Right atrium auricular region (tissue), 2 donors: Measurements from ENCODE around the gene PTPRN2. TPM values are rescaled to one million over a fixed set of nuclear protein-coding genes. Genes with fewer than 3 reads are reported as not detected.

ENCODE experiments used
- DNase-seq: peaks from one replicate; pipeline ENCODE4 v3.0.0-alpha.2; 2019; ENCODE audit warnings: low spot score
- H3K27ac ChIP-seq, 2 donors: fragments of 200-600 bp; sonication (generic); 1 replicate in 1 of 2; 2 replicates in 1 of 2; pipeline ENCODE4 v1.5.1; 2016 to 2019
- H3K27me3 ChIP-seq, 2 donors: fragments of 200-600 bp; sonication (generic); one replicate each; pipeline versions ENCODE4 v1.5.1 to v1.6.0; 2017 to 2019
- H3K36me3 ChIP-seq: fragments of 200-600 bp; sonication (generic); one replicate; pipeline ENCODE4 v1.5.1; 2016
- H3K4me1 ChIP-seq, 2 donors: fragments of 200-600 bp; sonication (generic); one replicate each; pipeline versions ENCODE4 v1.5.1 to v1.6.0; 2017 to 2019
- H3K4me3 ChIP-seq, 2 donors: fragments of 200-600 bp; sonication (generic); 1 replicate in 1 of 2; 2 replicates in 1 of 2; pipeline ENCODE4 v1.5.1; 2017 to 2019; ENCODE audit warnings: mild to moderate bottlenecking in 1 of 2, moderate library complexity in 1 of 2
- H3K9me3 ChIP-seq, 2 donors: fragments of 200-600 bp; sonication (generic); one replicate each; pipeline ENCODE4 v1.5.1; 2019
- CTCF ChIP-seq, 2 donors: fragments of 200-600 bp; sonication (generic); IDR thresholded peaks; one replicate each; pipeline ENCODE4 v1.5.1; 2019; ENCODE audit warnings: antibody characterized with exemption in 2 of 2
- total RNA-seq, 2 donors: library from RNA; depleted of rRNA; stranded (reverse); fragments of >200 nt; gene quantifications; one replicate each; pipeline ENCODE4 v1.1.0, GENCODE V29; 2016

Gene PTPRN2
- total RNA-seq, 2 donors from 2014 or later = 2.6 to 2.7 TPM

- H3K4me1 ChIP-seq = no peaks in the 10 kb centered on the region
- H3K4me3 ChIP-seq = no peak overlapping the region
- no peak for TF ChIP-seq CTCF (IDR thresholded peaks at IDR 0.05)
- H3K27ac ChIP-seq = no peak overlapping the region
- no peak for DNase-seq
- no peaks in the 10 kb centered on the region for H3K36me3 ChIP-seq
- H3K27me3 ChIP-seq = no peaks in the 10 kb centered on the region
- no peaks in the 10 kb centered on the region for H3K9me3 ChIP-seq
These were observed 788.4 kb downstream of the PTPRN2 start for GRCh38 chr7:157799076-157799685.

GRCh38 chr7:157797361-157797760 is 790.3 kb downstream of the PTPRN2 start:
- Histone ChIP-seq H3K9me3 (no peaks in the 10 kb centered on the region), H3K27me3 (no peaks in the 10 kb centered on the region), H3K4me3 (no peak overlapping the region), H3K4me1 (no peaks in the 10 kb centered on the region), H3K36me3 (no peaks in the 10 kb centered on the region), H3K27ac (no peak overlapping the region)
- TF ChIP-seq CTCF (IDR thresholded peaks at IDR 0.05) = no peak
- no peak for DNase-seq

GRCh38 chr7:157796846-157797245 is 790.8 kb downstream of the PTPRN2 start:
- Histone ChIP-seq H3K27me3 (no peaks in the 10 kb centered on the region), H3K4me1 (no peaks in the 10 kb centered on the region), H3K27ac (no peak overlapping the region), H3K36me3 (no peaks in the 10 kb centered on the region), H3K9me3 (no peaks in the 10 kb centered on the region), H3K4me3 (no peak overlapping the region)
- TF ChIP-seq CTCF (IDR thresholded peaks at IDR 0.05) = no peak
- no peak for DNase-seq

- Histone ChIP-seq H3K36me3 (no peaks in the 10 kb centered on the region), H3K4me3 (no peak overlapping the region), H3K9me3 (no peaks in the 10 kb centered on the region), H3K27me3 (no peaks in the 10 kb centered on the region), H3K27ac (no peak overlapping the region), H3K4me1 (no peaks in the 10 kb centered on the region)
- TF ChIP-seq CTCF (IDR thresholded peaks at IDR 0.05) = no peak
- no peak for DNase-seq
These were observed 792.0 kb downstream of the PTPRN2 start for GRCh38 chr7:157795643-157796042.

GRCh38 chr7:157795199-157795598 is 792.4 kb downstream of the PTPRN2 start:
- DNase-seq = no peak
- Histone ChIP-seq H3K9me3 (no peaks in the 10 kb centered on the region), H3K27me3 (no peaks in the 10 kb centered on the region), H3K36me3 (no peaks in the 10 kb centered on the region), H3K4me1 (no peaks in the 10 kb centered on the region), H3K4me3 (no peak overlapping the region), H3K27ac (no peak overlapping the region)
- no peak for TF ChIP-seq CTCF (IDR thresholded peaks at IDR 0.05)

- DNase-seq = no peak
- no peaks in the 10 kb centered on the region for H3K9me3 ChIP-seq
- no peaks in the 10 kb centered on the region for H3K27me3 ChIP-seq
- TF ChIP-seq CTCF (IDR thresholded peaks at IDR 0.05) = no peak
- H3K27ac ChIP-seq = no peak overlapping the region
- H3K36me3 ChIP-seq = no peaks in the 10 kb centered on the region
- no peaks in the 10 kb centered on the region for H3K4me1 ChIP-seq
- H3K4me3 ChIP-seq = no peak overlapping the region
These were observed 792.9 kb downstream of the PTPRN2 start for GRCh38 chr7:157794746-157795065.
